Left cardiac atrium (tissue), 4 donors: ENCODE results near the gene ACKR2. TPM values are rescaled to one million over a fixed set of nuclear protein-coding genes. Genes with fewer than 3 reads are reported as not detected.
A peak's percentile ranks its signal among the peaks of the same experiment; 100 is the strongest.
"Not testable (repeated sequence)": the region's sequence is repeated elsewhere in the genome, so short reads cannot be mapped to it uniquely, and the experiment has no call there.

Experiments used
- ATAC-seq, 2 donors: fragments of 200-7000 bp; cut with Tn5 transposase; one replicate each; pipeline ENCODE4 v1.9.1; 2020; ENCODE audit warnings: mild to moderate bottlenecking in 2 of 2, moderate library complexity in 2 of 2
- DNase-seq: peaks from one replicate; pipeline ENCODE4 v3.0.0-alpha.2; 2020
- intact Hi-C, 2 donors: fragments of 100-400 bp; cut with DNase I; formaldehyde crosslinking; loops; one replicate each; pipeline versions ENCODE4 v1.14.1 to v1.15.1; 2022 to 2023
- total RNA-seq, 2 donors: library from RNA; stranded (reverse); fragmentation: NEBNext Ultra II Directional; extraction: Animal tissue kit (Norgen Biotek cat#: 25700); gene quantifications; one replicate each; pipeline ENCODE4 v1.2.1, GENCODE V29; 2021
- donor health status: DM: no; HTN: yes; CAD: no.
- donor health status: DM: no; HTN: yes; CAD: no; lungs with severe emphysema.
- donor health status: DM: yes; HTN: yes; CAD: no.
- donor health status: Dilated cardiomyopathy.

Gene ACKR2
- total RNA-seq, 2 donors from 2014 or later: 2.2 to 2.4 TPM

DNA sequence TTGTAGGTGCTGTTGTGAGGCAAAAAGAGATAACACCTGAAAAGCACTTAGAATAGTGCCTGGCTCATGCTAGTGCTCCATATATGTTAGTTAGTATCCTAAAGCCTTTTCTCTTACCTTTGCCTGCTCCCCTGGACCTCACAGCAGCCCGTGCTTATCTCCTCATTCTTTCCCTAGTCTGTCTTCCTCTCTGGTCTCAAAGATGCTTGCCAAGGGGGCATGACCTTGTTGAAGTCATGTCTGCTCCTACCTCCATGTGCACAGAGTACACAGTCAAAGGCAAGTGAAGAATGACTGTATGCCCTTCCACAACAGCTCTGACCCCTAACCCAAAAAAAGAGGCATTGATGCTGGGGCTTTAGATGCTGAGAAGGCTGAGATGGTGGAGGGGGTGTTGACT lies 67.2 kb downstream of the ACKR2 start:
- intact Hi-C loops: no loop called here

DNA sequence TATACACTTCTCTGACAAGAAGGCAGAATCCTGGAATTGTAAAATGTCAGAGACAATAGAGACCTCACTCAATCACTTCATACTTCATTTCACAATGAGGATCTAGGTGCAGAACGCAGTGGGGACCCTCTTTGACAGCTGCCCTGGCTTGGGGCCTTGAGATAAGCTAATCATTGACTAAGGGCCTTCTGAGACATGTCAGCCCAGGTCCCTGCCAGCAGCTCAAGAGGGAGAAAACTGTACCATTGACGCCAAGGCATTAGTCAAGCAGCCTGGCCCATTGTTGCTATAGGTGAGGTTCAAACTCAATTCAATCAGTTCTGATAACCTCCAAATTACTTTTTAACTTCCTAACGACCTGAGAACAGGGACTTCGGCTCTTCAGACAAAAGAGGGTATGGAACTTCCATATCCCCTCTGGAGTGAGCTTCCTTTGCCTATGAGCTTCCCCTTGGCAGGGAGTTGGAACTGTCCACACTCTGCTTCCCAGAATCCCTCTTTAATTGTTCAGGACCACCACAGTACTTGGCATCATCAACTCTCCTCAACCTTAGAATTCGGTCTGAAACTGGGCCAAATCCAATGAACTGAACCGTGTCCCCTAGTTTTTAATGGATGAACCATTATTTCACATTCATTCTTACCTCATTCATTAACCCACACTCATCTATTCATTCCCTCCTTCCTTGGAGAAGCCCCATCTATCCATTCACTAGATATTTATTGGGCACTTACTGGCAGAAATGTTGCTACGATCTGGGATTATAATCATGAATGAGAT lies 67.9 kb downstream of the ACKR2 start:
- intact Hi-C loops: no loop called here
- ATAC-seq (no peak), DNase-seq (no peak)

More for the DNA sequence above, 67.2 kb downstream of the ACKR2 start:
- DNase-seq: no peak
- no peak for ATAC-seq

- DNase-seq: no peak
- ATAC-seq: no peak
- intact Hi-C loops: no loop called here
Observed at GRCh38 chr3:42877881-42878280, 68.6 kb downstream of the ACKR2 start.

DNA sequence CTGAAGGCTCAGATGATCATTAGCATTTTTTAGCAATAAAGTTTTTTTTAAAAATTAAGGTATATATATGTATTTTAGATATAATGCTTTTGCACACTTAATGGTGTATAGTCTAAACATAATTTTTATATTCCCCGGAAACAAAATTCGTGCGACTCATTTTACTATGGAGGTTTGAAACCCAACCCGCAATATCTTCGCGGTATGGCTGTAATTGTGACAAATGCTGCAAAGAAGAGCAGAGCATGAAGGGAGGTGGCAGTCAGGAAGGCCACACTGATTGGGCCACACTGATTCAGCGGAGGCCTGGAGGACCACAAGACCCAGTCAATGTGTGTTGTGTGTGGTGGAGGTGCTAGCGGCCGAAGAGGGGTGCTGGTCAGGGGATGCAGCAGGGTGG lies 70.9 kb downstream of the ACKR2 start:
- intact Hi-C loops: loop anchor here (2.0 to 5.0 kb wide), 2 partner anchors 48 to 99 kb away; no protein-coding TSS in a partner anchor
- no peak for ATAC-seq
- no peak for DNase-seq

- DNase-seq (peak; percentile 90), ATAC-seq (peak; percentile 99)
- intact Hi-C loops: loop anchor here (1.0 to 5.0 kb wide), 3 partner anchors 49 to 100 kb away; no protein-coding TSS in a partner anchor
Observed at GRCh38 chr3:42880601-42881451, 71.6 kb downstream of the ACKR2 start.

- intact Hi-C loops: loop anchor here in 1 of 2 donors (5.0 kb wide), 1 partner anchor 51 kb away; no protein-coding TSS in a partner anchor
- ATAC-seq, DNase-seq: not testable (repeated sequence)
Observed at GRCh38 chr3:42883251-42883930, 74.1 kb downstream of the ACKR2 start.

- no peak for ATAC-seq
- no peak for DNase-seq
- intact Hi-C loops: loop anchor here in 1 of 2 donors (5.0 kb wide), 1 partner anchor 52 kb away; no protein-coding TSS in a partner anchor
Observed at GRCh38 chr3:42884324-42884723, 75.1 kb downstream of the ACKR2 start.

- intact Hi-C loops: no loop called here
- DNase-seq: no peak
- ATAC-seq: no peak
Observed at GRCh38 chr3:42886294-42886822, 77.1 kb downstream of the ACKR2 start.

DNA sequence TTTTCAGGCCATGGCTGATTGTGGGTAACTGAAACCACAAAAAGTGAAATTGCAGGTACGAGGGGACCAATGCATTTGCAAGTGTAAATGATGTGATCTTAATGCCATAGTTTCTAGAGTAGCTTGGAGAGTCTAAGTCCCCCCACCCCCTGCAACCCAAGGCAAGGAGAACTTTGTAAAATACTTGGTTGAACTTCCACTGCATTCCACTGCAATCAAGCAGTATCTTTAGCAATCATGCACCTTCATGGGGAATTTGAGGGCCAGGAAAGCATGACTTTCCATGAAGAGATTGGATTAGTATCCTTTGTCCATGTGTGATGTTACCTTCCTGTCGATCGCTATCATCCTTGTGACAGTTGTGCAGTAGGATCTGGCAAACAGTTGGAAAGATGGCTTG lies 77.8 kb downstream of the ACKR2 start:
- intact Hi-C loops: no loop called here
- no peak for ATAC-seq
- DNase-seq: no peak

- intact Hi-C loops: no loop called here
- DNase-seq: no peak
- ATAC-seq: no peak
Observed at GRCh38 chr3:42891042-42891441, 81.8 kb downstream of the ACKR2 start.

DNA sequence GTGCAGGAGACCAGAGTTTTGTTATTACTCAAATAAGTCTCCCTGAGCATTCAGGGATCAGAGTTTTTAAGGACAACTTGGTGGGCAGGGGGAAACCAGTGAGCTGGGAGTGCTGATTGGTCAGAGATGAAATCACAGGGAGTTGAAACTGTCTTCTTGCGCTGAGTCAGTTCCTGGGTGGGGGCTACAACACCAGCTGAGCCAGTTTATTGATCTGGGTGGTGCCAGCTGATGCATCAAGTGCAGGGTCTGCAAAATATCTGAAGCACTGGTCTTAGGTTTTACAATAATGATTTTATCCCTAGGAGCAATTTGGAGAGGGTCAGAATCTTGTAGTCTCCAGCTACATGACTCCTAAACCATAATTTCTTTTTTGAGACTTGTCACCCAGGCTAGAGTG lies 82.9 kb downstream of the ACKR2 start:
- intact Hi-C loops: no loop called here
- DNase-seq: no peak
- ATAC-seq: no peak

DNA sequence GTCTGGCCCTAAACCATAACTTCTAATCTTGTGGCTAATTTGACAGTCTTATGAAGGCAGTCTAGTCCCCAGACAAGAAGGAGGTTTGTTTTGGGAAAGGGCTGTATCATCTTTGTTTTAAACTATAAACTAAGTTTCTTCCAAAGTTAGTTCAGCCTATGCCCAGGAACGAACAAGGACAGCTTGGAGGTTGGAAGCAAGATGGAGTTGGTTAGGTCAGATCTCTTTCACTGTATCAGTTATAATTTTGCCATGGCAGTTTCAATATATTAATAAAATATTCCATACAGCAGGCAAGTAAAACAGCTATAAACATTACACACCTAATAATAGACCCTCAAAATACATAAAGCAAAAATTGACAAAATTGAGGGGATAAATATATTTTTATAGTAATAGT lies 83.6 kb downstream of the ACKR2 start:
- no peak for DNase-seq
- intact Hi-C loops: no loop called here
- no peak for ATAC-seq

GRCh38 chr3:42894698-42895579 lies 85.7 kb downstream of the ACKR2 start:
- ATAC-seq (no peak), DNase-seq (no peak)
- intact Hi-C loops: no loop called here

- no peak for DNase-seq
- intact Hi-C loops: no loop called here
- no peak for ATAC-seq
Observed at GRCh38 chr3:42895580-42895868, 86.3 kb downstream of the ACKR2 start.

DNA sequence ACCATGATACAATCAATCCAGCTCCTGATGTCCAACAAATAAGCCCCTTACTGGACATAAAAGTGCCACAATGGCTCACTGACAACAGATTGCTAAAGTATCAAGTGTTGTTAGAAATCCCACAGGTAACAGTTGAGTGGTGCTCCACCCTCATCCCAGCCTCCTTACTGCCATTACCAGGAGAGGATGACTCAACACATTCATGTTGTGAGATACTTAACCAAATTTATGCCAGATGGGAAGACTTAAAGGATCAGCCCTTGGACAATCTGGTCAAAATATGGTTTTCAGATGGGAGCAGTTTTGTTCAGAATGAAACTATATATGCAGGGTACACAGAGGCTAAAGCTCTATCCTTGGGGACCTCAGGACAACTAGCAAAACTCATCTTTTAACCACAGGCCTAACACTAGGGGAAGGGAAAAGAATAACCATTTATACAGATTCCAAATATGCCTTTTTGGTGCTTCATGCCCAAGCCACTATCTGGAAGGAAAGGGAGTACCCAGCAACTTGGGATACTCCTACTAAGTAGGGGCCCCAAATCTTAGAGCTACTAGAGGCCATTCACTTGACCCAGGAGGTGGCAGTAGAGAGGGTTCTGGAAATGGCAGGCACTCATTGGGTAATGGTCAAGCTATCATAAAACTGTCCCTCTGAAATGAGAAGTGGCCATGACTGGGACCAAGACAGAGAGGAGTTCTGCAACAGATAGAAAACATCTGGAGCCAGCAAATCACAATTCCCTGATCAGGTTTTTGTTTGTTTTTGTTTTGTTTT lies 89.8 kb downstream of the ACKR2 start:
- DNase-seq (no peak), ATAC-seq (no peak)
- intact Hi-C loops: no loop called here

DNA sequence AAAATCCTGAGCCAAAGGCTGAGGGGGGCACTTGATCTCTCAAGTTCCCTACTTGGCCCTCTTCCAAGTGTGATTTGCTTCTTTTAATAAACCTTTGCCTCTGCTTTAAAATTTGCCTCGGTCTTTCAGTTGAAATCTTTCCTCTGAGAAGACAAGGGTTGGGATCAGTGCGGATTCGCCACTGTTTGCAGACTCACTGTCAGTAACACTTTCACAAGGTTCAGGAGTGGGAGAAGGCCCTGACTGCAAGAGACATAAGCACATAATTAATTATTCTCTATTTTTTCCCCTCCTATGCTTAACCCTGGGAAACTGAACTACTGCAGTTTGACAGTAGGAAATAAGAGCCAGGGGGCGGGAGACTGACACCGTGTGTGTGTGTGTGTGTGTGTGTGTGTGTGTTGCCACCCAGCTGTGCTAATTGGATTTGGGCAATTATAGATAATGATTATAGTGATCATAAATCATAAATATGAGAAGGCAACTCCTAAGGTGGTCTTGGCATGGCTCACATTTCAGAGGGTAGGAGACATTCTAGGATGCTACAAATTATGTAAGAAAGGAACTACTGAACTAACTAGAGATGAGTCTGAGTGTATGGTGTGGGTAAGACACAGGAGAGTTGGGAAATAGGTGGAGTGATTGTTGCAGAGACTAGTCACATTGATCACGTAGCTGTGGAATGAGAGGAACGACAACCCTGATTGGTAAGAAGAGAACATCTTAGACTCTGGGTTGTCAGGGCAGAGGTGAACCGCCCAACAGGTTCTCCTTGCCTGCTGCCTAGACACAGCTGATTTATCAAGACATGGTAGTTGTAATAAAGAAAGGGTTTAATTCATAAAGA lies 91.2 kb downstream of the ACKR2 start:
- DNase-seq: no peak
- no peak for ATAC-seq
- intact Hi-C loops: no loop called here

GRCh38 chr3:42901073-42901415 lies 91.8 kb downstream of the ACKR2 start:
- DNase-seq: no peak
- ATAC-seq: no peak
- intact Hi-C loops: no loop called here
